ENCODE measurements around the gene TUSC2.

TUSC2 gene
- 11.4 to 15.1 (median 14.2) reads per million in 3 donors for total RNA-seq

GRCh38 chr3:50327943-50328691 is at the start of gene TUSC2:
Gene TUSC2 (minus strand): TSS chr3:50328223. CDS start chr3:50328099, 124 bp downstream.
- Histone ChIP-seq H3K27me3 (replicated peaks; ENCODE audit: control insufficient read depth, insufficient read depth, low read length, poor library complexity, severe bottlenecking) (no peaks in the 10 kb centered on the region), H3K36me3 (ENCODE audit: control insufficient read depth, insufficient read depth, low read length) (peaks cover 25% of the 10 kb centered on the region), H3K9me3 (ENCODE audit: control insufficient read depth, low read length) (no peaks in the 10 kb centered on the region), H3K4me3 (ENCODE audit: insufficient read depth, low read depth, low read length, poor library complexity, severe bottlenecking) (peak within 1 kb of the TSS; percentile 84), H3K4me1 (ENCODE audit: control insufficient read depth, insufficient read depth, low read length, poor library complexity, severe bottlenecking) (peaks cover 17% of the 10 kb centered on the region), H3K27ac (ENCODE audit: insufficient read depth, low read length, poor library complexity, severe bottlenecking) (peak within 1 kb of the TSS; percentile 79)
- DNase-seq = peak; percentile 90 to 94 (median 91)

GRCh38 chr3:50375258-50375931 is 47.4 kb upstream of the TUSC2 start:
- no peaks in the 10 kb centered on the region for H3K9me3 ChIP-seq (ENCODE audit: control insufficient read depth, low read length)
- H3K27ac ChIP-seq (ENCODE audit: insufficient read depth, low read length, poor library complexity, severe bottlenecking) = no peak overlapping the region
- H3K4me1 ChIP-seq (ENCODE audit: control insufficient read depth, insufficient read depth, low read length, poor library complexity, severe bottlenecking) = no peaks in the 10 kb centered on the region
- H3K27me3 ChIP-seq (replicated peaks; ENCODE audit: control insufficient read depth, insufficient read depth, low read length, poor library complexity, severe bottlenecking) = no peaks in the 10 kb centered on the region
- H3K4me3 ChIP-seq (ENCODE audit: insufficient read depth, low read depth, low read length, poor library complexity, severe bottlenecking) = no peak overlapping the region
- no peak for DNase-seq
- H3K36me3 ChIP-seq (ENCODE audit: control insufficient read depth, insufficient read depth, low read length) = no peaks in the 10 kb centered on the region

- Histone ChIP-seq H3K36me3 (ENCODE audit: control insufficient read depth, insufficient read depth, low read length) (no peaks in the 10 kb centered on the region), H3K4me3 (ENCODE audit: insufficient read depth, low read depth, low read length, poor library complexity, severe bottlenecking) (no peak overlapping the region), H3K4me1 (ENCODE audit: control insufficient read depth, insufficient read depth, low read length, poor library complexity, severe bottlenecking) (no peaks in the 10 kb centered on the region), H3K27ac (ENCODE audit: insufficient read depth, low read length, poor library complexity, severe bottlenecking) (no peak overlapping the region), H3K27me3 (replicated peaks; ENCODE audit: control insufficient read depth, insufficient read depth, low read length, poor library complexity, severe bottlenecking) (no peaks in the 10 kb centered on the region), H3K9me3 (ENCODE audit: control insufficient read depth, low read length) (no peaks in the 10 kb centered on the region)
- no peak for DNase-seq
Observed at GRCh38 chr3:50374363-50375257, 46.6 kb upstream of the TUSC2 start.

- no peak for DNase-seq
- Histone ChIP-seq H3K27me3 (replicated peaks; ENCODE audit: control insufficient read depth, insufficient read depth, low read length, poor library complexity, severe bottlenecking) (no peaks in the 10 kb centered on the region), H3K9me3 (ENCODE audit: control insufficient read depth, low read length) (no peaks in the 10 kb centered on the region), H3K27ac (ENCODE audit: insufficient read depth, low read length, poor library complexity, severe bottlenecking) (no peak overlapping the region), H3K4me1 (ENCODE audit: control insufficient read depth, insufficient read depth, low read length, poor library complexity, severe bottlenecking) (no peaks in the 10 kb centered on the region), H3K36me3 (ENCODE audit: control insufficient read depth, insufficient read depth, low read length) (no peaks in the 10 kb centered on the region), H3K4me3 (ENCODE audit: insufficient read depth, low read depth, low read length, poor library complexity, severe bottlenecking) (no peak overlapping the region)
Observed at GRCh38 chr3:50373146-50374051, 45.4 kb upstream of the TUSC2 start.

- Histone ChIP-seq H3K4me1 (ENCODE audit: control insufficient read depth, insufficient read depth, low read length, poor library complexity, severe bottlenecking) (no peaks in the 10 kb centered on the region), H3K27ac (ENCODE audit: insufficient read depth, low read length, poor library complexity, severe bottlenecking) (no peak overlapping the region), H3K4me3 (ENCODE audit: insufficient read depth, low read depth, low read length, poor library complexity, severe bottlenecking) (no peak overlapping the region), H3K9me3 (ENCODE audit: control insufficient read depth, low read length) (no peaks in the 10 kb centered on the region), H3K27me3 (replicated peaks; ENCODE audit: control insufficient read depth, insufficient read depth, low read length, poor library complexity, severe bottlenecking) (no peaks in the 10 kb centered on the region), H3K36me3 (ENCODE audit: control insufficient read depth, insufficient read depth, low read length) (no peaks in the 10 kb centered on the region)
- no peak for DNase-seq
Observed at GRCh38 chr3:50372349-50372748, 44.3 kb upstream of the TUSC2 start.

- H3K4me3 ChIP-seq (ENCODE audit: insufficient read depth, low read depth, low read length, poor library complexity, severe bottlenecking) = no peak overlapping the region
- H3K36me3 ChIP-seq (ENCODE audit: control insufficient read depth, insufficient read depth, low read length) = no peaks in the 10 kb centered on the region
- no peak for DNase-seq
- no peak overlapping the region for H3K27ac ChIP-seq (ENCODE audit: insufficient read depth, low read length, poor library complexity, severe bottlenecking)
- no peaks in the 10 kb centered on the region for H3K9me3 ChIP-seq (ENCODE audit: control insufficient read depth, low read length)
- H3K27me3 ChIP-seq (replicated peaks; ENCODE audit: control insufficient read depth, insufficient read depth, low read length, poor library complexity, severe bottlenecking) = no peaks in the 10 kb centered on the region
- peaks cover 6% of the 10 kb centered on the region for H3K4me1 ChIP-seq (ENCODE audit: control insufficient read depth, insufficient read depth, low read length, poor library complexity, severe bottlenecking)
Observed at GRCh38 chr3:50371133-50371685, 43.2 kb upstream of the TUSC2 start.

- Histone ChIP-seq H3K27me3 (replicated peaks; ENCODE audit: control insufficient read depth, insufficient read depth, low read length, poor library complexity, severe bottlenecking) (no peaks in the 10 kb centered on the region), H3K4me1 (ENCODE audit: control insufficient read depth, insufficient read depth, low read length, poor library complexity, severe bottlenecking) (peaks cover 12% of the 10 kb centered on the region), H3K27ac (ENCODE audit: insufficient read depth, low read length, poor library complexity, severe bottlenecking) (no peak overlapping the region), H3K9me3 (ENCODE audit: control insufficient read depth, low read length) (no peaks in the 10 kb centered on the region), H3K36me3 (ENCODE audit: control insufficient read depth, insufficient read depth, low read length) (no peaks in the 10 kb centered on the region), H3K4me3 (ENCODE audit: insufficient read depth, low read depth, low read length, poor library complexity, severe bottlenecking) (no peak overlapping the region)
- no peak for DNase-seq
Observed at GRCh38 chr3:50370594-50370993, 42.6 kb upstream of the TUSC2 start.

GRCh38 chr3:50369012-50369670 is 41.1 kb upstream of the TUSC2 start:
- Histone ChIP-seq H3K27ac (ENCODE audit: insufficient read depth, low read length, poor library complexity, severe bottlenecking) (no peak overlapping the region), H3K4me1 (ENCODE audit: control insufficient read depth, insufficient read depth, low read length, poor library complexity, severe bottlenecking) (peaks cover 14% of the 10 kb centered on the region), H3K9me3 (ENCODE audit: control insufficient read depth, low read length) (no peaks in the 10 kb centered on the region), H3K27me3 (replicated peaks; ENCODE audit: control insufficient read depth, insufficient read depth, low read length, poor library complexity, severe bottlenecking) (no peaks in the 10 kb centered on the region), H3K36me3 (ENCODE audit: control insufficient read depth, insufficient read depth, low read length) (no peaks in the 10 kb centered on the region), H3K4me3 (ENCODE audit: insufficient read depth, low read depth, low read length, poor library complexity, severe bottlenecking) (no peak overlapping the region)
- DNase-seq = no peak

- Histone ChIP-seq H3K9me3 (ENCODE audit: control insufficient read depth, low read length) (no peaks in the 10 kb centered on the region), H3K27me3 (replicated peaks; ENCODE audit: control insufficient read depth, insufficient read depth, low read length, poor library complexity, severe bottlenecking) (no peaks in the 10 kb centered on the region), H3K4me1 (ENCODE audit: control insufficient read depth, insufficient read depth, low read length, poor library complexity, severe bottlenecking) (peaks cover 14% of the 10 kb centered on the region), H3K36me3 (ENCODE audit: control insufficient read depth, insufficient read depth, low read length) (no peaks in the 10 kb centered on the region), H3K27ac (ENCODE audit: insufficient read depth, low read length, poor library complexity, severe bottlenecking) (peak overlapping the region; percentile 83), H3K4me3 (ENCODE audit: insufficient read depth, low read depth, low read length, poor library complexity, severe bottlenecking) (peak overlapping the region; percentile 65)
- no peak for DNase-seq
Observed at GRCh38 chr3:50365842-50366220, 37.8 kb upstream of the TUSC2 start.
